Keratinocyte (primary cell): Measurements from ENCODE around the gene ADAMTS15.

Experiments
- EZH2 ChIP-seq: IDR thresholded peaks from one replicate; pipeline ENCODE4 v1.6.1; 2012; ENCODE audit warnings: inconsistent platforms, mild to moderate bottlenecking, low read length, moderate library complexity
- TF ChIP-seq, protein P1 (sequence below), 3 experiments: IDR thresholded peaks in 1 of 3; conservative IDR thresholded peaks in 1 of 3; optimal IDR thresholded peaks in 1 of 3; 2 replicates in 2 of 3; 3 replicates in 1 of 3; pipeline versions ENCODE3 to v1.5.1; 2011; ENCODE audit warnings: low read length in 3 of 3, mild to moderate bottlenecking in 3 of 3, moderate library complexity in 2 of 3, control low read depth in 1 of 3, inconsistent platforms in 1 of 3; ENCODE audit not compliant: insufficient read depth in 2 of 3; ENCODE audit errors: extremely low read depth in 1 of 3

DNA sequence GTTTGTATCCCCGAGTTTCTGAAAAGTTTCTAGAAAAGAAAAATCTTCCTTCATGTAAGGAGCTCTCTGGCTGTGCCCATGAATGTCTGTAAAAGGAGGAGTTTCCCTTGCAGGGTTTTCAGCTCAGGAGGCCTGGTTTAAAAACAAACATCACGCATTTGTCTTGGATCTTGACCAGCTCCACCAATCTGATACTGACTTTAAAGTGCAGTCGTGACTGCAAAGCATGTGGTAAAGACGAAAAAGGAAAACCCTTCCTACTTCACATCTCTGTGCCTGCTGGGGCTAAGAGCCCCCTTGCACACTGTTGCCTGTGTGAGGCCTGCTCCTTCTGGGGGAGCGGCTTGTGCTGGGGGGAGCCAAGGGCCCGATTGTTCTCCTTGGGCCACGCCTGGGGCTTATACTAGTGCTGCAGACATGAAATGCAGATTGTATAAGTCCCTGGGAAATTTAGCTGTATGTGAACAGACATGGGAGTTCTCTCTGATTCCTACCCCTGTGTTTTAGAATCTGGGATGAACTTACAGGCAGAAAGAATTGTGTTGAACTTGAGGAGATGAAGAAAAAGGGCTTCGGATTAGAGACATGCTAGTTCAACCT lies 62.1 kb downstream of the ADAMTS15 start:
- TF ChIP-seq, protein P1, sequence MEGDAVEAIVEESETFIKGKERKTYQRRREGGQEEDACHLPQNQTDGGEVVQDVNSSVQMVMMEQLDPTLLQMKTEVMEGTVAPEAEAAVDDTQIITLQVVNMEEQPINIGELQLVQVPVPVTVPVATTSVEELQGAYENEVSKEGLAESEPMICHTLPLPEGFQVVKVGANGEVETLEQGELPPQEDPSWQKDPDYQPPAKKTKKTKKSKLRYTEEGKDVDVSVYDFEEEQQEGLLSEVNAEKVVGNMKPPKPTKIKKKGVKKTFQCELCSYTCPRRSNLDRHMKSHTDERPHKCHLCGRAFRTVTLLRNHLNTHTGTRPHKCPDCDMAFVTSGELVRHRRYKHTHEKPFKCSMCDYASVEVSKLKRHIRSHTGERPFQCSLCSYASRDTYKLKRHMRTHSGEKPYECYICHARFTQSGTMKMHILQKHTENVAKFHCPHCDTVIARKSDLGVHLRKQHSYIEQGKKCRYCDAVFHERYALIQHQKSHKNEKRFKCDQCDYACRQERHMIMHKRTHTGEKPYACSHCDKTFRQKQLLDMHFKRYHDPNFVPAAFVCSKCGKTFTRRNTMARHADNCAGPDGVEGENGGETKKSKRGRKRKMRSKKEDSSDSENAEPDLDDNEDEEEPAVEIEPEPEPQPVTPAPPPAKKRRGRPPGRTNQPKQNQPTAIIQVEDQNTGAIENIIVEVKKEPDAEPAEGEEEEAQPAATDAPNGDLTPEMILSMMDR (optimal IDR thresholded peaks at IDR 0.05 in 1 of 3, IDR thresholded peaks at IDR 0.05 in 1 of 3, conservative IDR thresholded peaks at IDR 0.05 in 1 of 3; ENCODE audit: extremely low read depth in 1 of 3, insufficient read depth in 2 of 3, low read length in 3 of 3), result no peak
- no peak for TF ChIP-seq EZH2
